Cardiac muscle cell (in vitro differentiated cells and primary cell): ENCODE measurements around the gene RBM24. TPM values are rescaled to one million over a fixed set of nuclear protein-coding genes. Genes with fewer than 3 reads are reported as not detected.

Experiments used
- DNase-seq, 2 donors: peaks; one replicate each; pipeline versions ENCODE4 v3.0.0 to v3.0.0-alpha.2; 2010 to 2017; ENCODE audit warnings: low read depth in 1 of 2, low spot score in 1 of 2
- H3K27ac ChIP-seq: fragments of 200-600 bp; sonication (generic); 2 replicates; pipeline ENCODE4 v1.5.1; 2016
- H3K27me3 ChIP-seq: fragments of 200-600 bp; sonication (generic); 2 replicates; pipeline ENCODE4 v1.6.0; 2016; ENCODE audit warnings: control low read depth
- H3K36me3 ChIP-seq: fragments of 200-600 bp; sonication (generic); 2 replicates; pipeline ENCODE4 v1.5.1; 2016; ENCODE audit warnings: control low read depth
- H3K4me1 ChIP-seq: fragments of 200-600 bp; sonication (generic); 2 replicates; pipeline ENCODE4 v1.8.1; 2017; ENCODE audit warnings: low read depth, mild to moderate bottlenecking, mixed run types
- H3K4me3 ChIP-seq: fragments of 200-600 bp; sonication (generic); 2 replicates; pipeline ENCODE4 v1.5.1; 2016; ENCODE audit warnings: mild to moderate bottlenecking
- H3K9me3 ChIP-seq: fragments of 200-600 bp; sonication (generic); 2 replicates; pipeline ENCODE4 v1.5.1; 2017; ENCODE audit warnings: low read depth, mild to moderate bottlenecking, control low read depth
- polyA plus RNA-seq: library from polyadenylated mRNA; unstranded; fragments of >200 nt; fragmentation: Nextera tagmentation; extraction: Ambion mirVana; gene quantifications from 2 replicates; pipeline ENCODE4 v1.2.1, GENCODE V29; 2016
- total RNA-seq: library from RNA; depleted of rRNA; stranded (reverse); fragments of >200 nt; gene quantifications from 2 replicates; pipeline ENCODE4 v1.2.3, GENCODE V29; 2016
- TF ChIP-seq, protein P1 (sequence below): IDR thresholded peaks from 2 replicates; pipeline ENCODE4 v1.5.1; 2012; ENCODE audit warnings: low read depth, mild to moderate bottlenecking, low read length

RBM24 gene
- total and polyA plus RNA-seq, 2 experiments from 2014 or later: 190 to 316 TPM

DNA sequence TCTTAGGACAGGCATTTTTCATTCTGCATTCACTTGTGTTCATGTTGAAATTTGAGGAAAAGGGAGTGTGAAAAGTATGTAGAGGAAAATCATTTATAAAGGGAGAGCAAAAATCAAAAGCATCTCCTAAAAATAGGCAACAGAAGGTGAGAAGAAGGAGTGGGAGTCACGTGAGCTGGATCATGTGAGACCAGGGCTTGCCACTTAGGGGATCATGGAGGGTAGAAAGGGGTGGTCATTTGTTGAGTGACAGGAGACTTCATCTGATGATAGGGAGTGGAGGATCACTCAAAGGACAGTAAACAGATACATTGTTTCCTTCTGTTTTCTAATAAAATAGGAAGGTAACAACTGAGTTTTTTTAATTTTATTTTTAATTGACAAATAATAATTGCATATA is 17.1 kb downstream of the RBM24 start:
- Histone ChIP-seq H3K36me3 (peaks cover 14% of the 10 kb centered on the region), H3K9me3 (no peaks in the 10 kb centered on the region), H3K4me1 (peaks cover 27% of the 10 kb centered on the region), H3K4me3 (no peak overlapping the region), H3K27ac (peak overlapping the region; percentile 69), H3K27me3 (no peaks in the 10 kb centered on the region)
- DNase-seq: no peak
- TF ChIP-seq, protein P1, sequence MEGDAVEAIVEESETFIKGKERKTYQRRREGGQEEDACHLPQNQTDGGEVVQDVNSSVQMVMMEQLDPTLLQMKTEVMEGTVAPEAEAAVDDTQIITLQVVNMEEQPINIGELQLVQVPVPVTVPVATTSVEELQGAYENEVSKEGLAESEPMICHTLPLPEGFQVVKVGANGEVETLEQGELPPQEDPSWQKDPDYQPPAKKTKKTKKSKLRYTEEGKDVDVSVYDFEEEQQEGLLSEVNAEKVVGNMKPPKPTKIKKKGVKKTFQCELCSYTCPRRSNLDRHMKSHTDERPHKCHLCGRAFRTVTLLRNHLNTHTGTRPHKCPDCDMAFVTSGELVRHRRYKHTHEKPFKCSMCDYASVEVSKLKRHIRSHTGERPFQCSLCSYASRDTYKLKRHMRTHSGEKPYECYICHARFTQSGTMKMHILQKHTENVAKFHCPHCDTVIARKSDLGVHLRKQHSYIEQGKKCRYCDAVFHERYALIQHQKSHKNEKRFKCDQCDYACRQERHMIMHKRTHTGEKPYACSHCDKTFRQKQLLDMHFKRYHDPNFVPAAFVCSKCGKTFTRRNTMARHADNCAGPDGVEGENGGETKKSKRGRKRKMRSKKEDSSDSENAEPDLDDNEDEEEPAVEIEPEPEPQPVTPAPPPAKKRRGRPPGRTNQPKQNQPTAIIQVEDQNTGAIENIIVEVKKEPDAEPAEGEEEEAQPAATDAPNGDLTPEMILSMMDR: no peak

GRCh38 chr6:17299222-17299621 is 18.1 kb downstream of the RBM24 start:
- H3K27ac ChIP-seq: peak overlapping the region; percentile 69
- no peaks in the 10 kb centered on the region for H3K9me3 ChIP-seq
- H3K27me3 ChIP-seq: no peaks in the 10 kb centered on the region
- H3K4me1 ChIP-seq: peaks cover 27% of the 10 kb centered on the region
- no peak overlapping the region for H3K4me3 ChIP-seq
- H3K36me3 ChIP-seq: peaks cover 4% of the 10 kb centered on the region
- TF ChIP-seq, protein P1: no peak
- DNase-seq: no peak

DNA sequence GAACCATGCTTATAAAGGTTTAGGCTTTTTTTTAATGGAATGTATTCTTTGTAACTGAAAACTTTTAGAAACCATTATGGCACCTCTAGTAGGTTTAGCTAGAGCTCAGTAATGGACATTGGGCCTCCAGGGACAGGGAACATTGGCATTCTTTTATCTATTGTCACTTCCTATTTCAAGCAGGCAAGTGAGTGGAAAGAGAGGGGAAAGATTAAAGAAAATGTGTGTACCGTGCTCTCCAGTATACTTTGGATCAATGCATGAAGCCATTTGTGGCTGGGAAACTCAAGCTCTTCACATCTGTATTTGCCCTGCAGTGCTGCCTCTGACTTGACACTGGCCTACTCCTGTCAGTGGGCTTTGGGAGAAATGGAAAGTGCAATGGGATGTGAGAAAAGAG is 18.6 kb downstream of the RBM24 start:
- no peak for DNase-seq
- TF ChIP-seq, protein P1: no peak
- no peak overlapping the region for H3K4me3 ChIP-seq
- H3K27ac ChIP-seq: peak overlapping the region; percentile 69
- no peaks in the 10 kb centered on the region for H3K27me3 ChIP-seq
- H3K36me3 ChIP-seq: no peaks in the 10 kb centered on the region
- peaks cover 31% of the 10 kb centered on the region for H3K4me1 ChIP-seq
- no peaks in the 10 kb centered on the region for H3K9me3 ChIP-seq

DNA sequence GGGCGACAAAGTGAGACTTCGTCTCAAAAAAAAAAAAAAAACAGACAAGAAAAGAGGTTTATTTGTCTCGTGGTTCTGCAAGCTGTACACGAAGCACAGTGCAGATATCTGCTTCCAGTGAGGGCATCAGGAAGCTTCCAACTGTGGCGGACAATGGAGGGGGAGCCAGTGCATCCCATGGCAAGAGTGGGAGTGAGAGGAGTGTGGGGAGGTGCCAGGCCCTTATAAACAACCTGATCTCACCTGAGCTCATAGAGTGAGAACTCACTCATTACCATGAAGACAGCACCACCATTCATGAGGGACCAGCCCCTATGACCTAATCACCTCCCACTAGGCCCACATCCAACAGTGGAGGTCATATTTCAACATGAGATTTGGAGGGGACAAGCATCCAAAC is 19.5 kb downstream of the RBM24 start:
- H3K27me3 ChIP-seq: no peaks in the 10 kb centered on the region
- DNase-seq: no peak
- TF ChIP-seq, protein P1: no peak

DNA sequence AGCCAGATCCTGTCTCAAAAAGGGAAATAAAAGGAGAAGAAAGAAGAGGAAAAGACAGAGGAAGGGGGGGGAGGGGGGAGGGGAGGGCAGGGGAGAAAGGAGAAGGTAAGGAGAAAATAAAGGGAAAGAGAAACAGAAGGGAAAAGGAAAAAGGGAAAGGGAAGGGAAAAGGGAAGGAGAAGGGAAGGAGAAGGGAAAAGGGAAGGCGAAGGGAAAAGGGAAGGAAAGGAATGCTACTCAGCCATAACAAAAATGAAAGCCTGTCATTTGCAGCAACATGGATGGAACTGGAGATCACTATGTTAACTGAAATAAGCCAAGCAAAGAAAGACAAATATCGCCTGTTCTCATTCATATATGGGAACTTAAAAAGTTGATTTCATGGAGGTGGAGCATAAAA is 22.3 kb downstream of the RBM24 start:
- Histone ChIP-seq H3K4me3 (no peak overlapping the region), H3K9me3 (no peaks in the 10 kb centered on the region), H3K27me3 (no peaks in the 10 kb centered on the region), H3K4me1 (peaks cover 23% of the 10 kb centered on the region), H3K27ac (no peak overlapping the region), H3K36me3 (no peaks in the 10 kb centered on the region)
- TF ChIP-seq, protein P1: no peak
- no peak for DNase-seq

More for the DNA sequence above, 19.5 kb downstream of the RBM24 start:
- H3K27ac ChIP-seq: no peak overlapping the region
- H3K9me3 ChIP-seq: no peaks in the 10 kb centered on the region
- H3K4me3 ChIP-seq: no peak overlapping the region
- H3K36me3 ChIP-seq: no peaks in the 10 kb centered on the region
- peaks cover 39% of the 10 kb centered on the region for H3K4me1 ChIP-seq
